ENCODE data around the gene TMEM63B.

The TMEM63B gene

DNA sequence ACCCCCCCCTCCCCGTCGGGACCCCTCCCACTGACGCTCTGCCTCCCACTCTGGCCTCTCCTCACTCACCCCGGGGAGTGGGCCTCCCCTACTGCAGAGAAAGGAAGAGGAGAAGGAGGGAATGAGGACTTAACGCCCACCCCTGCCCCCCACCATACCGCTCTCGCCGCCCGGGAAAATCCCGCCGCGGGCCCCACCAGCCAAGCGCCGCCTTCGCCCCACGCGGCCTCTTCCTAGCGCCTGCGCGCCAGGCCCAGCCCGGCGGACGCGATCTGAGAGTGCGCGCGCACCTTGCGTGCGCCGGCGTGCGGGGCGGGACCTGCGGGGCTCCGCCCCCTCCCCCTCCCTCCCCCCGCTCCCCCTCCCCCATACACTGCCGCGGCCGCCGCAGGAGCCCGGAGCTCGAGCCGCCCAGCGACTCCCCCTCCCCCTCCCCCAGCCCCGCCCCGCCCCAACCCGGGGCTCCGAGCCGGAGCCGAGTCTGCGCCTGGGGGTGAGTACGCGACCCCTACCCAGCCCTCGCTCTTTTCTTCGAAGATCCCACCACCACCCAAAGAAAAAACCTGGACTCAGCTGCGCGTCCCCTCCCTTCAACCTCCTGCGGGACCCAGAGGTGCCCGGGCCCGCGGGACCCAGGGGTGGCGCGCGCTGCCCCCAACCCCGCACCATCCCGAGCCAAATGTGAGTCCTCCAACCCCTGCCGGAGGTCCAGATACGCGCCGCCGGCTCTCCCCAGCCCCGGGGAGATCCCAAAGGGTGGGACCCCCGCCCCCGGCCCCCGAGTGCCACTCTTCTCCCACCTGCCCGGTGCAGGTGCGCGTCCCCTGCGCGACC lies at the start of gene TMEM63B, which contains the start of gene MRPL14:
TMEM63B (plus strand) TSS at position 369 of the 834 bp plus-strand sequence. CDS start 7,031 bp downstream, outside the sequence.
MRPL14 (minus strand) TSS at position 267 of the 834 bp plus-strand sequence. CDS start 10,841 bp downstream, outside the sequence.
- H3K27me3 Mint-ChIP-seq, result peaks cover 7% of the 10 kb centered on the region
- DNase-seq, result peak; percentile 89
- H3K4me1 Mint-ChIP-seq, result peaks cover 61% of the 10 kb centered on the region
- H3K9me3 Mint-ChIP-seq, result no peaks in the 10 kb centered on the region
- peaks cover 24% of the 10 kb centered on the region for H3K36me3 Mint-ChIP-seq
- peak within 1 kb of the TSS; percentile 88 for H3K4me3 Mint-ChIP-seq
- peak within 1 kb of the TSS; percentile 94 for H3K27ac Mint-ChIP-seq
- CTCF ChIA-PET, result no interaction called here

DNA sequence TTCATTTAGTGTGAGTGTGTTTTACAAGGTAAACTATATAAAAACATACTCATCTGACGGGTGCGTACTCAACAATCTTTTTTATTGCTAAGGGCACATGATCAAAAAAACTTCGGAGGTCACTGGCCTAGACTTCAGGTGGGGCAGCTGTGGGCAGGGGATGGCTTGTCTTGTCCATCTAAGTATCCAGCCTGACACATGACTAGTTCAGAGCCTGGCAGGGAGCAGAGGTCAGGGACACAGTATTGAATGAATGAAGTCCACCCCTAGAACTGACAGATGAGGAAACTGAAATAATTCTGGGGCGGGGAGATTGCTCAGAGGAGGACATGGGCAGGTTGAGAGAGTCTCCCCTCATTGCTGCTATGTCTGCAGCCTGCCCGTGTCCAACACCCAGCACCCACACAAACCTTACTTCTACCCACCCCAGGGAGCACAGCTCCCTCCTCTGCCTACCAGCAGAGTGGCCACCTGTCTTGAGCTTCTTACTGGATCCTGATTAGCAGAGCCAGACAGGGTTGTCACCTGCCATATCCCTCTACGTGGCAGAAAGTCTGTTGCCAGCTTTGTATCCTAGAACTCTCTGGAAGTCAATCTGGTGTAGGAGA lies 49.0 kb upstream of the TMEM63B start:
- Mint-ChIP-seq H3K27ac (no peak overlapping the region), H3K27me3 (peaks cover 51% of the 10 kb centered on the region), H3K4me1 (peaks cover 21% of the 10 kb centered on the region), H3K4me3 (no peak overlapping the region), H3K9me3 (no peaks in the 10 kb centered on the region), H3K36me3 (no peaks in the 10 kb centered on the region)
- DNase-seq, result no peak
- CTCF ChIA-PET, result interaction anchor here (0.6 to 5.5 kb wide), 33 partner anchors 8 to 470 kb away, joined by 3 to 65 read pairs (median 3); partner anchors contain the start of genes RSPH9 and VEGFA

DNA sequence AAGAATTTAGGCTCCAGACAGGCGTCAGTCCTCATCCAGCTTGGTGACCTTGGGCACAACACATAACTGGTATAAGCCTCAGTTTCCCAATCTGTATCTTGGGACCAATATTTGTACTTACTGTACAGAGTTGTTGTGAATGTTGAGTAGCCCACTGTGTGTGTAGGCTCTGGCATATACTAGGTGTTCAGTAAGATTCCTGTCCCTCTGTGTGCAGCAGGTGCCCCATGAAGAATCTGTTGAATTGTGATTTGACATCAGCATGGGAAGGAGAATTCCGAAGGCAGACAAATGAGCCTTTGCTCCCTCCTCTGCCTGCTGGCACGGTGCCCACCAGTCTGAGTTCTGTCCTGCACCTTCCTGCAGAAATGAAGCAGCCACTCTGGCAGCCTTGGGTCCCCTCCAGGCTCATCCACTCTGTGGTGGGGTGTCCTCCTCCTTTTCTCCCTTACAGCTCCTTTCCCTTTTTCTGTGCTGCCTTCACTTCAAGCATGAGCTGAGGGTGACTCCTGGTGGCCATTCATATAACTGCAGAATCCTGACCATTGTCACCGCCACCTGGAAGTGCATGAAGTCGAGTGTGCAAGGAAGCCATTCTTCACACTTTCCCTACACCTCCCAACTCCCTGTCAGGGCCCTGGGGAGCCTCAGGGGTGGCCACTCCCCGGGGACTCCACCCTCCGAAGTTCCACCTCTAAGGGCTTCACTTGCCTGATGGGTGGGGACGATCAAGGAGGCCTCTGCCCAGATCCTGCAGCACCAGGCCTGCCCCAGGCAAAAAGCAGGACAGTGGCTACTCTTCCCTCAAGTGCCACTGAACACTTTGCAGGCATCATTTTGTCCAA lies 48.3 kb upstream of the TMEM63B start:
- Mint-ChIP-seq H3K27ac (no peak overlapping the region), H3K36me3 (no peaks in the 10 kb centered on the region), H3K4me3 (no peak overlapping the region), H3K27me3 (peaks cover 52% of the 10 kb centered on the region), H3K9me3 (no peaks in the 10 kb centered on the region), H3K4me1 (peaks cover 15% of the 10 kb centered on the region)
- peak; percentile 81 for DNase-seq
- CTCF ChIA-PET, result interaction anchor here (0.6 to 5.5 kb wide), 37 partner anchors 9 to 471 kb away, joined by 3 to 65 read pairs (median 3); partner anchors contain the start of genes RSPH9 and VEGFA

DNA sequence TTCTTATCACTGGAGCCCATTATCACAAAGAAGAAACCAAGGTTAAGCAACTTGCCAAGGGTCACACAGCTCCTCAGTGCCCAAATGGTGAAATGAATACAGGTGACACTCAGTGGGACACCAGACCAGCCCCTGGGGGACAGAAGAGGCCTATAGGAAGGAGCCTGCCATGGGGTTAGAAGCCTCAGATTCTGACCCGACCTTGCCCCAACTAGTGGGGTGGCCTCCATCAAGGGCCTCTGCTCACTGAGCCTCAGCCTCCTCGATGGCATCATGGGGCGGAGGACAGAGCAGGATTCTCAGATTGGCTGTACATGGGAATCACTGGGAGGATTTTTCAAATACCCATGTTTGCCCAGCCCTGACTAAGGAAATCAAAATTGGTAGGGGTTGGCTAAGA lies 47.7 kb upstream of the TMEM63B start:
- Mint-ChIP-seq H3K27me3 (peaks cover 48% of the 10 kb centered on the region), H3K4me1 (peaks cover 9% of the 10 kb centered on the region), H3K36me3 (no peaks in the 10 kb centered on the region), H3K4me3 (no peak overlapping the region), H3K9me3 (no peaks in the 10 kb centered on the region), H3K27ac (no peak overlapping the region)
- CTCF ChIA-PET, result interaction anchor here (0.7 to 5.5 kb wide), 25 partner anchors 10 to 471 kb away, joined by 3 to 65 read pairs (median 4); partner anchors contain the start of genes RSPH9 and VEGFA
- DNase-seq, result no peak

DNA sequence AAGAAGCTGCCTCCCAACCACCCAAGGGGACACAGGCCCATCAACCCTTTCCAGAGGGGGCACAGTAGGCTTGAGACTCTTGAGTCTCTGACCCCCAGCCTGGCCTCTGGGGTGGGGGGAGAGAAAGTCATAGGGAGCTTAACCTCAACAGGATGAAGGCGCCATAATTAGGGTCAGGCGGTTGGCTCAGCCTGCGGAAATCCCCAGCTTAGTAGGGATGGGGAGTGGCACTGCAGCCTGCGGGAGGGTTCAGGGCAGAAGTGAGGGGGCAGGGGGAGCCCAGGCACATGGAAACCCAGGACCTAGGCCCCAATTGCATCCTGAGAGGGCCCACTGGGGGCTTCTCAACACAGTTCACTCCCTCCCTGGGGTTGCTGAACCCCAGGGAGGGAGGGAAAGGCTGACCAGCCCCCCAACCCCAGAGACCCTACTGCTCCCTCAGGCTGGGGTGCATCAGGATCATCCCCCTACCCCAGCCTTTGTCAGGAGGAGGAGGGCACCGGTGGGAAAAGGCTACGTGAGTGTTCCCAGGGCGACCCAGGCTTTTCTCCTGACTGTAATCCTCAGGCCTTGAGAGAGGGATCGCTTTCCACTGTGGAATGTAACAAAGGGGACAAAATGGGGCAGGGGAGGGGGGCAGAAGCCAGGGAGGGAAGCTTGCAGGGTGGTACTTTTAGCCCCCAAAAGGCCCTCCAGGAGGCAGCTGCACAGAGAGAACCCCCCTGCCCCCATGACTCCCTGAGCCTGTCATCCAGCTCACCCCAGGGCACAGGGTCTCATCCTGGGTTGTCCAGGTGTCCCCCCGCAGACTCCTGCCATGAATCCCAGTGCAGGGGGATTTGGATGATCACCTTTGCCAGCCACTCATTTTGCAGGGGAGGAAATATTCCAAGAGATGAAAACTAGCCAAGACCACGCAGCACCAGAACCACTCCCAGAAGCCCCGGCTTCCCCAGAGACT lies 46.5 kb upstream of the TMEM63B start:
- peaks cover 38% of the 10 kb centered on the region for H3K27me3 Mint-ChIP-seq
- DNase-seq, result no peak
- no peaks in the 10 kb centered on the region for H3K36me3 Mint-ChIP-seq
- H3K27ac Mint-ChIP-seq, result no peak overlapping the region
- CTCF ChIA-PET, result interaction anchor here (0.8 to 5.5 kb wide), 11 partner anchors 11 to 472 kb away, joined by 3 to 65 read pairs (median 11); partner anchors contain the start of gene VEGFA
- H3K9me3 Mint-ChIP-seq, result no peaks in the 10 kb centered on the region
- no peak overlapping the region for H3K4me3 Mint-ChIP-seq
- H3K4me1 Mint-ChIP-seq, result peaks cover 3% of the 10 kb centered on the region

DNA sequence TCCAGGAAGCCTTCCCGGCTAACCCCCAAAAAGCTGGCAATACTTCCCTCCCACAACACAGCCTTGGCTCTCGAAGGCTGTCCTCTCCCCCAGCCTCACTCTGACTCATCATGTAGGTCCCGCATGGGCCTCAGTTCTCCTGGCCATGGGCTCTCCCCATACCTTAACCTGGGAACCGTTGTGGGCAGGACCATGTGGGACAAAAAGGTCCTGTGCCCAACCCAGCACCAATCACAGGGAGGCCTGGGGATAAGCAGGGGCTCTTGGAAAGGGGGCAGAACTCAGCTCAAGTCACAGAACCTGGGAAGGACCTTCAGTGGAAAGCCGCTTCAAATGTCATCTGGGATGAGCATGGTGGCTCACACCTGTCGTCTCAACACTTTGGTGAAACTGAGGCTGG lies 45.6 kb upstream of the TMEM63B start:
- Mint-ChIP-seq H3K9me3 (no peaks in the 10 kb centered on the region), H3K27ac (no peak overlapping the region), H3K27me3 (peaks cover 32% of the 10 kb centered on the region), H3K4me3 (no peak overlapping the region), H3K36me3 (no peaks in the 10 kb centered on the region), H3K4me1 (peaks cover 3% of the 10 kb centered on the region)
- DNase-seq, result no peak
- CTCF ChIA-PET, result interaction anchor here (4.3 to 5.5 kb wide), 3 partner anchors 307 to 415 kb away, joined by 40 to 65 read pairs (median 58); partner anchors contain the start of gene VEGFA

DNA sequence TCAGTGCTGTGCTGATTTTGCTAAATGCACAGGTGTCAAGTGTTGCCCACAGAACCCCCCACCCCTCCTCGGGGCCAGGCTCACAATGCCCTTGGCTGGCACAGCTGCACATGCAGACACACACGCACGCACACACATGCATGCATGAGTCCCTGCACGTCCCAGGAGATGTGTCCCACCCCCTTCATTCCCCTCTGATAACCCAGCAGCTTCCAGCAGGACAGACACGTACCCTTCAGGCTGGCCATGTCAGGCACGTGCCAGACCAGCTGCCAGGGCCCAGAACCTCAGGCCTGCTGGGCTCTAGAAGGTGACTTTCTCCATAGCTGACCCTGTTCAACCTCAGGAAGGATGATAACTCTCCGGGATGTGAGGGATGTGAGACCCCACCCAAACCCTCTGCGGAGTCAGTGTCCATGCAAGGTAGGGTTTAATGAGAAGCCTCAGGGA lies 44.5 kb upstream of the TMEM63B start:
- CTCF ChIA-PET, result interaction anchor here (1.1 to 2.4 kb wide), 3 partner anchors 9 to 15 kb away, joined by 4 to 12 read pairs (median 4); no protein-coding TSS in a partner anchor
- DNase-seq, result no peak
- H3K4me1 Mint-ChIP-seq, result peaks cover 3% of the 10 kb centered on the region
- no peak overlapping the region for H3K27ac Mint-ChIP-seq
- H3K27me3 Mint-ChIP-seq, result peaks cover 20% of the 10 kb centered on the region
- no peaks in the 10 kb centered on the region for H3K36me3 Mint-ChIP-seq
- no peaks in the 10 kb centered on the region for H3K9me3 Mint-ChIP-seq
- H3K4me3 Mint-ChIP-seq, result no peak overlapping the region

DNA sequence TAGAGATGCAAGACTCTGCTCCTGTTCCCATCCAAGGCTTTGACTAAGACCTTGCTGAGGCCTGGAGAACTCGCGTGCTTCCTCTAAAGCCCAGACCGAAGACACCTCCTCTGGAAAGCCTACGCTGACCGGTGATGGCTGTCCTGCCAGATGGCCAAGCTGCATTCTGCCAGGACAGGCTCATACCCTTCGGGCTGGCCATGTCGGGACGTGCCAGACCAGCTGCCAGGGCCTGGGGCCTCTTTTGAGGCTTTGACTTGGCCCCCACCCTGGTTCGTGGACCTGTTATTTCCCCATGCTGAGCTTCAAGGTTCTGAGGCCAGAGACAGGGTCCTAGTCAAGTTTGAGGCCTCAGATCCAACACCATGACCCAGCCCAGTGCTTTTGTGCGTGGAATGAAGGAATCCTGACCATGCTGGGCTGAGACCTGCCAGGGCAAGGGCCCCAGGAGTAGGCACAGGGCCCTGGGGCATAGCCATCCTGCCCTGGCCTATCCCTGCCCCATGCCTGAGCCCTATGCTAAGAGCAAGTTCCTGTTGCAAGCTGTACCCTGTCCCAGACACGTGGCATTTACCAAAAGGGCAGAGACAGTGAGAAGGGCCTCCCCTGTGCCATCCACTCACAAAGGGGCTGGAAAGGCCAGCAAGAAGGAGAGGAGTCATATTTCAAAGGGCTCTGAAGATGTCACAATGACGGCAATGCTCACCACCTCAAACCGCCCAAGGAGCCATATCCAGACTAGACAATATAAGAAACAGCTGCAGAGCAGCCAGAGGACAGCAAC lies 42.9 kb upstream of the TMEM63B start:
- Mint-ChIP-seq H3K27me3 (peaks cover 6% of the 10 kb centered on the region), H3K27ac (no peak overlapping the region), H3K4me3 (no peak overlapping the region), H3K36me3 (no peaks in the 10 kb centered on the region), H3K4me1 (peaks cover 3% of the 10 kb centered on the region), H3K9me3 (no peaks in the 10 kb centered on the region)
- CTCF ChIA-PET, result interaction anchor here (0.8 to 2.4 kb wide), 5 partner anchors 10 to 310 kb away, joined by 3 to 12 read pairs (median 5); no protein-coding TSS in a partner anchor
- DNase-seq, result no peak

DNA sequence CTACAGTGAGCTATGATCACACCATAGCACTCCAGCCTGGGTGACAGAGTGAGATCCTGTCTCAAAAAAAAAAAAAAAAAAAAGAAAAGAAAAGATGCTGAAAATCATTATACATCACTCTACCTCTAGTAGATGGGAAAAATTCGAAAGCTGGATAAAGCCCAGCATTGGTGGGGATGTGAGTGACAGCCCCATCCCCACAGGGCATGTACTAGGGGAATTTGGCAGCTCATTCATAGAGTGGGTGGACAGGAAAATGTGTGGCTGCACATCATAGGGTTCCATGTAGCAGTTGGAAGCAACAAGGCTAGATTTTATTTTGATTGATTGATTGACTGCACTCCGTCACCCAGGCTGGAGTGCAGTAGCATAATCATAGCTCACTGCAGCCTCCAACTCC lies 42.1 kb upstream of the TMEM63B start:
- DNase-seq, result no peak
- H3K36me3 Mint-ChIP-seq, result no peaks in the 10 kb centered on the region
- H3K4me1 Mint-ChIP-seq, result peaks cover 3% of the 10 kb centered on the region
- no peak overlapping the region for H3K4me3 Mint-ChIP-seq
- H3K27me3 Mint-ChIP-seq, result peaks cover 6% of the 10 kb centered on the region
- CTCF ChIA-PET, result interaction anchor here (1.1 to 2.4 kb wide), 5 partner anchors 10 to 315 kb away, joined by 4 to 12 read pairs (median 5); partner anchors contain the start of gene VEGFA
- H3K9me3 Mint-ChIP-seq, result no peaks in the 10 kb centered on the region
- H3K27ac Mint-ChIP-seq, result no peak overlapping the region

DNA sequence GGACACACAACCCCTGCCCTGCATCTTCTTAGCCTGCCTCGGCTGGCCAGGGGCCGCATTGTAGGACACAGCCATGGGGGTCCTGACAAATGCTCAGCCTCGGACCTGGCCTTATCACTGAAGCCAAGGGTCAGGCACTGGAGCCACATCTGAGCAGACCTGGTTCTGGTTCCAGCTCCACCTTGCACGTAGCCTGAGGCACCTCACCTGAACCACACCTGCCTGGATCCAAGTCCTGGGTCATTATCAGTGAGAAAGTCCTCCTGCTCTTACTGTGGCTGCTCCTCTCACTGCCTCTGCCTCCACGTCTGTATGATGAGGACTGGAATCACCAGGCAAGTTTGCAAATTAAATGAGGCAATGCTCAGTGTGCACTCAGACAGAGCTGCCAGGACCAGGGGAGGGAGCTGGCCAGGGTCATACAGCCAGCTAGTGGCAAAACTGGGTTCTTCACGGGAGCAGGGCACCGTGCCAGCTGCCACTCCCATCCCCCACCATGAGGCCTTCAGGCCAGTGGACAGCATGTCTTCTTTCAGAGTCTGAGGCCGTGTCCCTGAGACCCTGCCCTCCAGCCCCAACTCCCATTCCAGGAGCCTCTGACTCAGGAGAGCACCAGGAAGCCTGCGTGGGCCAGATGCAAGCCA lies 40.3 kb upstream of the TMEM63B start:
- Mint-ChIP-seq H3K36me3 (no peaks in the 10 kb centered on the region), H3K4me3 (no peak overlapping the region), H3K9me3 (no peaks in the 10 kb centered on the region), H3K27ac (no peak overlapping the region), H3K27me3 (peaks cover 6% of the 10 kb centered on the region), H3K4me1 (no peaks in the 10 kb centered on the region)
- CTCF ChIA-PET, result interaction anchor here (1.2 kb wide), 1 partner anchor 317 kb away, joined by 3 read pairs; no protein-coding TSS in a partner anchor
- DNase-seq, result no peak

DNA sequence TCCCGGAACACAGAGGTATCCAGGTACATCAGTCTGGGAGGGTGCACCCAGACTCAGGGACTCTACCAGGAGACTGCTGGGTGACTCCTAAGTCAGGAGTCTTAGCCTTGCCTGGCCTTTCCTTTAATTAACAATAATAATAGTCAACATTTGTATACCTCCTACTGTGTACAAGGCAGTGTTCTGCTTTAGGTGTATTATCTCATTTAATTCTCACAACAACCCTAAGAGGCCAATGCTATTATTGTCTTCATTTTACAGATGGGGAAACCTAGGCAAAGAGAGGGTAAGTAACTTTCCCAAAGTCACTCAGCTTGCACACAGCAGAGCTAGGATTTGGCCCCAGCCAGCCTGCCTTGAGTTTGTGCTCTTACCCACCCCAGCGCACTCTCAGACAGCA lies 39.7 kb upstream of the TMEM63B start:
- peaks cover 6% of the 10 kb centered on the region for H3K27me3 Mint-ChIP-seq
- CTCF ChIA-PET, result interaction anchor here (1.2 kb wide), 1 partner anchor 318 kb away, joined by 3 read pairs; no protein-coding TSS in a partner anchor
- H3K4me3 Mint-ChIP-seq, result no peak overlapping the region
- H3K9me3 Mint-ChIP-seq, result no peaks in the 10 kb centered on the region
- no peaks in the 10 kb centered on the region for H3K4me1 Mint-ChIP-seq
- no peak for DNase-seq
- H3K36me3 Mint-ChIP-seq, result no peaks in the 10 kb centered on the region
- no peak overlapping the region for H3K27ac Mint-ChIP-seq
